ENCODE measurements around the gene ARGLU1.

Gene ARGLU1

GRCh38 chr13:106533943-106534638 lies 33.8 kb downstream of the ARGLU1 start:
- DNase-seq (ENCODE audit: extremely low read depth, low read depth) = no peak

GRCh38 chr13:106533101-106533942 lies 34.6 kb downstream of the ARGLU1 start:
- DNase-seq (ENCODE audit: extremely low read depth, low read depth) = peak; percentile 18
- peak; percentile 42 for TF ChIP-seq CTCF (IDR thresholded peaks at IDR 0.05; ENCODE audit: low read depth, low read length)

More at GRCh38 chr13:106533943-106534638, 33.8 kb downstream of the ARGLU1 start:
- TF ChIP-seq CTCF (IDR thresholded peaks at IDR 0.05; ENCODE audit: low read depth, low read length) = no peak; the same call in 1 of the 2 replicates

GRCh38 chr13:106532111-106532929 lies 35.6 kb downstream of the ARGLU1 start:
- TF ChIP-seq CTCF (IDR thresholded peaks at IDR 0.05; ENCODE audit: low read depth, low read length) = no peak
- DNase-seq (ENCODE audit: extremely low read depth, low read depth) = no peak

- TF ChIP-seq CTCF (IDR thresholded peaks at IDR 0.05; ENCODE audit: low read depth, low read length) = no peak
- DNase-seq (ENCODE audit: extremely low read depth, low read depth) = no peak
Observed at GRCh38 chr13:106530980-106531481, 36.9 kb downstream of the ARGLU1 start.

GRCh38 chr13:106530171-106530851 lies 37.6 kb downstream of the ARGLU1 start:
- DNase-seq (ENCODE audit: extremely low read depth, low read depth) = no peak
- no peak for TF ChIP-seq CTCF (IDR thresholded peaks at IDR 0.05; ENCODE audit: low read depth, low read length)

- DNase-seq (ENCODE audit: extremely low read depth, low read depth) = no peak
- TF ChIP-seq CTCF (IDR thresholded peaks at IDR 0.05; ENCODE audit: low read depth, low read length) = no peak
Observed at GRCh38 chr13:106529415-106530170, 38.3 kb downstream of the ARGLU1 start.
